A549 (cell line): Measurements from ENCODE around the gene GRIK5. TPM values are rescaled to one million over a fixed set of nuclear protein-coding genes. Genes with fewer than 3 reads are reported as not detected.

Experiments used
- ATAC-seq, 2 experiments: fragments of 200-7000 bp in 1 of 2; fragments of >200 bp in 1 of 2; cut with Nextera tagmentation in 1 of 2; cut with Tn5 transposase in 1 of 2; 3 replicates each; pipeline versions ENCODE4 v1.8.0 to v1.9.1; 2018 to 2020; ENCODE audit warnings: mild to moderate bottlenecking in 1 of 2, moderate library complexity in 1 of 2
- CTCF ChIA-PET: fragments of 300-600 bp; sonication (Branson Sonifier 250); formaldehyde crosslinking; extraction: SDS; loops from one replicate; lab custom pipeline; 2021; ENCODE audit warnings: antibody characterized with exemption, inconsistent platforms; lab: Yijun Ruan, JAX
- POLR2A ChIA-PET: fragments of 350-600 bp; formaldehyde crosslinking; extraction: SDS; loops from one replicate; lab custom pipeline; 2021; ENCODE audit warnings: antibody characterized with exemption, inconsistent platforms; lab: Yijun Ruan, JAX
- DNase-seq, 2 experiments: peaks; one replicate each; pipeline versions ENCODE4 v3.0.0 to v3.0.0-alpha.2; 2011 to 2016; ENCODE audit warnings: low read depth in 1 of 2, low spot score in 1 of 2
- FAIRE-seq: peaks from 2 replicates; lab custom pipeline; 2011; peaks lifted over from hg19 to GRCh38; lab: Jason Lieb, UNC
- H3K27ac ChIP-seq, 2 experiments: fragments of >200 bp; sonication (Bioruptor Twin); formaldehyde crosslinking; 3 replicates each; pipeline ENCODE4 v1.5.1; 2016 to 2017
- H3K4me1 ChIP-seq: fragments of >200 bp; sonication (Bioruptor Twin); formaldehyde crosslinking; 3 replicates; pipeline ENCODE4 v1.6.1; 2016
- H3K4me2 ChIP-seq: fragments of >200 bp; sonication (Bioruptor Twin); formaldehyde crosslinking; 3 replicates; pipeline ENCODE4 v1.6.1; 2016
- H3K4me3 ChIP-seq: fragments of >200 bp; sonication (Bioruptor Twin); formaldehyde crosslinking; 3 replicates; pipeline ENCODE4 v1.5.1; 2016
- H3K9me3 ChIP-seq: fragments of >200 bp; sonication (Bioruptor Twin); formaldehyde crosslinking; 3 replicates; pipeline ENCODE4 v1.6.1; 2016
- BHLHE40 ChIP-seq: IDR thresholded peaks from 2 replicates; pipeline ENCODE4 v1.6.1; 2012; ENCODE audit warnings: low read depth, low read length, inconsistent platforms
- CBX8 ChIP-seq: fragments of 200-600 bp; sonication (generic); IDR thresholded peaks from 2 replicates; pipeline ENCODE4 v1.6.1; 2016
- CEBPB ChIP-seq, 2 experiments: fragments of >200 bp in 1 of 2; sonication (Bioruptor Twin) in 1 of 2; formaldehyde crosslinking in 1 of 2; IDR thresholded peaks; 2 replicates each; pipeline ENCODE4 v1.6.1; 2012 to 2016
- CHD2 ChIP-seq: fragments of 150-350 bp; IDR thresholded peaks from 2 replicates; pipeline ENCODE4 v1.6.1; 2014; ENCODE audit warnings: low read length; ENCODE audit not compliant: partially characterized antibody
- EHMT2 ChIP-seq: fragments of 200-600 bp; sonication (generic); IDR thresholded peaks from 2 replicates; pipeline ENCODE4 v1.6.1; 2016; ENCODE audit warnings: antibody characterized with exemption, low read depth, mild to moderate bottlenecking, moderate library complexity
- FOSB ChIP-seq: fragments of 250-450 bp; sonication (Bioruptor Pico); IDR thresholded peaks from 2 replicates; pipeline ENCODE4 v1.5.0; 2020; ENCODE audit warnings: mild to moderate bottlenecking, moderate library complexity
- FOXS1 ChIP-seq: fragments of 250-450 bp; sonication (Bioruptor Pico); IDR thresholded peaks from 2 replicates; pipeline ENCODE4 v1.5.0; 2020; ENCODE audit warnings: mild to moderate bottlenecking, moderate library complexity
- HOXA7 ChIP-seq: fragments of 250-450 bp; sonication (Bioruptor Pico); IDR thresholded peaks from 2 replicates; pipeline ENCODE4 v1.5.0; 2020; ENCODE audit warnings: mild to moderate bottlenecking, moderate library complexity
- HOXB5 ChIP-seq: fragments of 250-450 bp; sonication (Bioruptor Pico); IDR thresholded peaks from 2 replicates; pipeline ENCODE4 v1.5.0; 2020; ENCODE audit warnings: mild to moderate bottlenecking, moderate library complexity
- JUNB ChIP-seq: fragments of >200 bp; sonication (Bioruptor Twin); formaldehyde crosslinking; IDR thresholded peaks from 2 replicates; pipeline ENCODE4 v1.6.1; 2016
- KDM5A ChIP-seq: fragments of 200-600 bp; sonication (generic); IDR thresholded peaks from 2 replicates; pipeline ENCODE4 v1.6.1; 2016; ENCODE audit warnings: antibody characterized with exemption, mild to moderate bottlenecking
- MAZ ChIP-seq: fragments of 150-350 bp; IDR thresholded peaks from 2 replicates; pipeline ENCODE4 v1.6.1; 2014; ENCODE audit warnings: antibody characterized with exemption, low read depth, low read length, borderline replicate concordance
- NR3C1 ChIP-seq: fragments of >200 bp; sonication (Bioruptor Twin); formaldehyde crosslinking; IDR thresholded peaks from 3 replicates; pipeline ENCODE4 v1.6.1; 2017
- RAD21 ChIP-seq, 2 experiments: fragments of >200 bp in 1 of 2; sonication (Bioruptor Twin) in 1 of 2; formaldehyde crosslinking in 1 of 2; IDR thresholded peaks in 1 of 2; conservative IDR thresholded peaks in 1 of 2; 2 replicates in 1 of 2; 3 replicates in 1 of 2; pipeline ENCODE4 v1.6.1; 2012 to 2018; ENCODE audit warnings: inconsistent platforms in 1 of 2
- RARB ChIP-seq: fragments of 250-450 bp; sonication (Bioruptor Pico); IDR thresholded peaks from 2 replicates; pipeline ENCODE4 v1.8.0; 2021; ENCODE audit warnings: mild to moderate bottlenecking, moderate library complexity
- RFX5 ChIP-seq: fragments of 450-650 bp; IDR thresholded peaks from 2 replicates; pipeline ENCODE4 v1.7.1; 2014; ENCODE audit warnings: antibody characterized with exemption, mild to moderate bottlenecking, moderate library complexity
- SMC3 ChIP-seq: fragments of >200 bp; sonication (Bioruptor Twin); formaldehyde crosslinking; IDR thresholded peaks from 3 replicates; pipeline ENCODE4 v1.6.1; 2018; ENCODE audit warnings: inconsistent platforms
- TFCP2L1 ChIP-seq: fragments of 250-450 bp; sonication (Bioruptor Pico); IDR thresholded peaks from 2 replicates; pipeline ENCODE4 v1.5.0; 2021; ENCODE audit warnings: mild to moderate bottlenecking
- TP53 ChIP-seq: fragments of 250-450 bp; sonication (Bioruptor Pico); IDR thresholded peaks from 2 replicates; pipeline ENCODE4 v1.5.0; 2021; ENCODE audit warnings: mild to moderate bottlenecking, moderate library complexity
- ZC3H11A ChIP-seq: fragments of 450-650 bp; IDR thresholded peaks from 2 replicates; pipeline ENCODE4 v1.6.1; 2014; ENCODE audit warnings: antibody characterized with exemption, mild to moderate bottlenecking
- ZSCAN20 ChIP-seq: fragments of 250-450 bp; sonication (Bioruptor Pico); IDR thresholded peaks from 2 replicates; pipeline ENCODE4 v1.8.0; 2022; ENCODE audit warnings: mild to moderate bottlenecking, moderate library complexity
- WGBS: methylation state at CpG from one replicate; pipeline ENCODE4 v1.1.6; 2017; ENCODE audit errors: missing lambda C conversion rate; 5-methylcytosine and 5-hydroxymethylcytosine counted together
- polyA plus RNA-seq, 4 experiments: library from polyadenylated mRNA; depleted of rRNA in 3 of 4; stranded (reverse); fragments of >200 nt; fragmentation: RNase III in 1 of 4; extraction: RNeasy Plus Mini Kit Qiagen cat#74134 plus additional on column Dnase treatment in 1 of 4; gene quantifications; 2 replicates in 3 of 4; 3 replicates in 1 of 4; pipeline ENCODE4 v1.2.3, GENCODE V29; 2011 to 2017
- TF ChIP-seq, protein P1 (sequence below): fragments of >200 bp; sonication (Bioruptor Twin); formaldehyde crosslinking; IDR thresholded peaks from 3 replicates; pipeline ENCODE4 v1.6.1; 2016
- TF ChIP-seq, protein P2 (sequence below): fragments of 250-450 bp; sonication (Bioruptor Pico); IDR thresholded peaks from 2 replicates; pipeline ENCODE4 v1.5.0; 2021; ENCODE audit warnings: mild to moderate bottlenecking, moderate library complexity, borderline replicate concordance

Gene GRIK5
- polyA plus RNA-seq, 2 of the 4 experiments (the other 2 are of a cell fraction): 0.22 to 0.54 TPM

DNA sequence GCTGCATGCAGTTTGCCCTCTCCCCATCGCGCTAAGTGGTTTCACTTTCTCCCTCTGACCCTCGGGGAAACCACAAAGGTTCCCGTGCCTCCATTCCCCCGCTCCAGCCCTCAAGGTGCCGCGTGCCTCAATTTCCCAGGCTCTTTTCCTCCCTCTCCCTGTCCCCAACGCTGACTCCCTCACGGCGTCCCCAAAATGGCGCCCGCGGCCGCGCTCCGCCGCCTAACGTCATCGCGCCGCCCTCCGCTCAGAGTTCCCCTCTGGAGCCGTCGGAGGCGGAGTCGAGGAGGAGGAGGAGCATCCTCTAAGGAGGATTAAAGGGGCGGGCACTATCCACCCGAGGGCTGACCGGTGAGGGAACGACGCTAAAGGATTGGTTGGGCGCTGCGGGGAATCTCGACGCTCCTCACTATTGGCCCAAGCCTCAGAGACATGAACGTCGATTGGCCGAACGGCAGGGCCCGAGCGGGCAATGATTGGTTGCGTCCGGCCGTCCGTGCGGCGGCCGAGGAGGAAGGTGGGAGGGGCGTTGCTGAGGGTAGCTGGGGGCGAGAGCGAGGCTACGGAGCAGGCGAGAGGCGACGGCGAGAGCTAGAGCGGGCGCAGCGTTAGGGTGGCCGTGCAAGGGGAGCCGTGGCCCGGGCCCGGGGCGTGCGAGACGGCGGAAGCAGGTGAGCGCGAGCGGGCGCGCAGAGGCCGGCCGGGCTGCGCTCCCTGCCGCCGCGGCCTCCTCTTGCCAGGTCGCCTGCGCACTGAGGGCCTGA, 5.8 kb upstream of the GRIK5 start, which contains the start of gene ZNF574 (continued):
- TF ChIP-seq JUNB (no peak), ZSCAN20 (CRISPR knock-in tag) (no peak), CEBPB (IDR thresholded peaks at IDR 0.05) (no peak), HOXB5 (CRISPR knock-in tag) (peak; percentile 90), FOXS1 (CRISPR knock-in tag) (no peak), TFCP2L1 (peak; percentile 96), HOXA7 (CRISPR knock-in tag) (no peak), BHLHE40 (0 out of 2 replicates have a peak, but pooled peaks have one; percentile 6), SMC3 (no peak)
- TF ChIP-seq, protein P1, sequence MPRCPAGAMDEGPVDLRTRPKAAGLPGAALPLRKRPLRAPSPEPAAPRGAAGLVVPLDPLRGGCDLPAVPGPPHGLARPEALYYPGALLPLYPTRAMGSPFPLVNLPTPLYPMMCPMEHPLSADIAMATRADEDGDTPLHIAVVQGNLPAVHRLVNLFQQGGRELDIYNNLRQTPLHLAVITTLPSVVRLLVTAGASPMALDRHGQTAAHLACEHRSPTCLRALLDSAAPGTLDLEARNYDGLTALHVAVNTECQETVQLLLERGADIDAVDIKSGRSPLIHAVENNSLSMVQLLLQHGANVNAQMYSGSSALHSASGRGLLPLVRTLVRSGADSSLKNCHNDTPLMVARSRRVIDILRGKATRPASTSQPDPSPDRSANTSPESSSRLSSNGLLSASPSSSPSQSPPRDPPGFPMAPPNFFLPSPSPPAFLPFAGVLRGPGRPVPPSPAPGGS: peak; percentile 98

DNA sequence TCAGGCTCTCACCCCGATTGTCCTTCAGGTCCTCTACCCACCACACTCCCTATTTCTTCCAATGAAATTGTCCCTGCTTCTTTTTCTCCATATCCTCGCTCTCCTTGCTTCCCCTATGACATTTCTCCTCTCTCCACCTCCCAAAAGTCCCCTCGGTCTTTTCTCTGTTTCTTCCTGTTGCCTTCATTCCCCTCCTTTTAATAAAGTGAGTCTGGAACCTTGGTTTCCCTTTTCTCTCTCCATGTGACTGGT, 5.3 kb upstream of the GRIK5 start:
- CTCF ChIA-PET: interaction anchor here (1.0 kb wide), 1 partner anchor 33 kb away, joined by 4 read pairs; no protein-coding TSS in a partner anchor
- POLR2A ChIA-PET: no interaction called here
- no peaks in the 10 kb centered on the region for H3K9me3 ChIP-seq
- ATAC-seq (peak; percentile 8 to 17; a peak in 5 of 6 replicates), FAIRE-seq (no peak), DNase-seq (no peak)
- peak overlapping the region; percentile 57 for H3K4me3 ChIP-seq
- WGBS: 2% methylated on average over 3 of the region's 3 CpGs
- TF ChIP-seq ZSCAN20 (CRISPR knock-in tag) (no peak), CEBPB (IDR thresholded peaks at IDR 0.05) (no peak), NR3C1 (no peak), KDM5A (no peak), RAD21 (conservative IDR thresholded peaks at IDR 0.05 in 1 of 2, IDR thresholded peaks at IDR 0.05 in 1 of 2) (no peak), CHD2 (no peak), RARB (CRISPR knock-in tag) (peak; percentile 93; the same call in 1 of the 2 replicates), HOXA7 (CRISPR knock-in tag) (peak; percentile 98), RFX5 (no peak), EHMT2 (no peak), HOXB5 (CRISPR knock-in tag) (no peak), ZC3H11A (no peak), MAZ (0 out of 2 replicates have a peak, but pooled peaks have one; percentile 1), CBX8 (no peak), TP53 (CRISPR knock-in tag) (peak; percentile 98), FOSB (CRISPR knock-in tag) (peak; percentile 97)
- TF ChIP-seq, protein P1: no peak
- TF ChIP-seq, protein P2, sequence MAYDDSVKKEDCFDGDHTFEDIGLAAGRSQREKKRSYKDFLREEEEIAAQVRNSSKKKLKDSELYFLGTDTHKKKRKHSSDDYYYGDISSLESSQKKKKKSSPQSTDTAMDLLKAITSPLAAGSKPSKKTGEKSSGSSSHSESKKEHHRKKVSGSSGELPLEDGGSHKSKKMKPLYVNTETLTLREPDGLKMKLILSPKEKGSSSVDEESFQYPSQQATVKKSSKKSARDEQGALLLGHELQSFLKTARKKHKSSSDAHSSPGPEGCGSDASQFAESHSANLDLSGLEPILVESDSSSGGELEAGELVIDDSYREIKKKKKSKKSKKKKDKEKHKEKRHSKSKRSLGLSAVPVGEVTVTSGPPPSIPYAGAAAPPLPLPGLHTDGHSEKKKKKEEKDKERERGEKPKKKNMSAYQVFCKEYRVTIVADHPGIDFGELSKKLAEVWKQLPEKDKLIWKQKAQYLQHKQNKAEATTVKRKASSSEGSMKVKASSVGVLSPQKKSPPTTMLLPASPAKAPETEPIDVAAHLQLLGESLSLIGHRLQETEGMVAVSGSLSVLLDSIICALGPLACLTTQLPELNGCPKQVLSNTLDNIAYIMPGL: peak; percentile 93; the same call in 1 of the 2 replicates
- peak overlapping the region; percentile 83 for H3K4me2 ChIP-seq
- peaks cover 25% of the 10 kb centered on the region for H3K4me1 ChIP-seq
- peak overlapping the region; percentile 89 to 90 for H3K27ac ChIP-seq
